HG03139 (cell line): ENCODE results near the gene TMEM54.
"Not testable (repeated sequence)": the region's sequence is repeated elsewhere in the genome, so short reads cannot be mapped to it uniquely, and the experiment has no call there.

Source experiments
- ATAC-seq: cut with Tn5 transposase; IDR thresholded peaks from one replicate; pipeline ENCODE4 v1.9.1; 2021; ENCODE audit not compliant: unreplicated experiment

The TMEM54 gene

DNA sequence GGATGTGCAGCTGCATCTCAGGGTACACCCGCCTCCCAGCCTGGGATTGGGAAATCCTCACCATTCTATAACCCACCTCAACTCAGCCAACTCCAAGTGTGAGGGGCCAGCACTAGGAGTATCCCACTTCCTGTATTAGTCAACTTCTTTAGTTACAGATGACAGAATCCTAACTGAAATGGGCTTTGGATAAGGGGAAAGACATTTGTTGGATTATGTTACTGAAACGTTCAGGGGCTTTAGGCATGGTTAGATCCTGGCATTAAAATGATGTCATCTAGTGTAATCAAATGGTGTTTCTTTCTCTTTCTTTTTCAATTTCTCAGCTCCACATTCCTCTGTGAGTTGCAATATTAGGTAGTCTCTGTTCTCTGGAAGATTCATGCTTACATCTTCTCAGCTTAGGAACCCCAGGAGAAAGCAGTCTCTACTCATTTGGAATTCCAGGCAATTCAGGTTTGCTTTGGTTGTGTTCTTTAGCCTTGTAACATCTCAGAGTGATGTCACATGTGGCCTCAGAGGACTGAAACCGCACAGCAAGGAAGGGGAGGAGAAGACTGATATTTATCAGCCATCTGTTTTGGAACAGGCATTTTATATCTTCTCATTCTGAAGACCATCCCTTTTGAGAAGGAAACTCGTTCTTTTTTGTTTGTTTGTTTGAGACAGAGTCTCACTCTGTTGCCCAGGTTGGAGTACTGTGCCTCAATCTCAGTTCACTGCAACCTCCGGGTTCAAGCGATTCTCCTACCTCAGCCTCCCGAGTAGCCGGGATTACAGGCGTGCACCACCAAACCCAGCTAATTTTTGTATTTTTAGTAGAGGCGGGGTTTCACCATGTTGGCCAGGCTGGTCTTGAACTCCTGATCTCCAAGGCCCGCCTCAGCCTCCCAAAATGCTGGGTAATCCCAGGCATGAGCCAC is 18.9 kb upstream of the TMEM54 start:
- ATAC-seq = no peak

DNA sequence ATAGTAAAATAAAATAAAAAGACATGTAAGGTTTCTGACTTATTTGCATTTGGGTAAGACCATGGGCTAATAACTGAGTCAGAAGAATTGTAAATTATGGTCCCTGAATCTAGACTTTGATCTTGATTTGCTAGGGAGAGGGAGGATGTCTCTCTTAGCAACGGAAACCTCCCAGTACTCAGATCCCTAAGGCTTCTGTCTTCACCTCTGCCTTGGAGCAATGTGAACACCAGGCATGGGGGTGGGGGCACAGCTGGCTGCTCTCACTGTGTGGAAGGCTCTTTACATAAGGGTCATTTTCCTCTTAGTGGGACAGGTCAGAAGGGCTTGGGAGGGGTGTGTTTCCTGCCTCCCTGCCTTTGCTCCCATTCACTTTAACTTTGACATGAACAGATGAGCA is 17.0 kb upstream of the TMEM54 start:
- ATAC-seq = no peak

DNA sequence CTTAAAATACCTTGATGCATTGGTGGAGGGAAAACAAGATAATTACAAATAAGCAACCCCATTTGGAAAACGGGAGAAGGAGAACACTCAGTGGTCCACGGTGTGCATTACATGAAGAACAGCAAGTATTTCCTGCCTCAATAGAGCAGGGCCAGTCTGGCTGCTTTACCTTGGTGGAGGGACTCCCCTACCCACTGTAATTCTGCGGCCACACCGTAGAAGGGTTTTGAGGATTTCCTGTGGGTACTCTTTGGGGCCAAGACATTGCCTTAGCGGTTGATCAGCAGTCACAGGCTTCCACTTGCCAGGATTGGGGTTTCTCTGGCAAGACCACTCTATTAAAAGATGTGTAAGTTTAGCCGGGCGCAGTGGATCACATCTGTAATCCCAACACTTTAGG is 16.3 kb upstream of the TMEM54 start:
- ATAC-seq = no peak

DNA sequence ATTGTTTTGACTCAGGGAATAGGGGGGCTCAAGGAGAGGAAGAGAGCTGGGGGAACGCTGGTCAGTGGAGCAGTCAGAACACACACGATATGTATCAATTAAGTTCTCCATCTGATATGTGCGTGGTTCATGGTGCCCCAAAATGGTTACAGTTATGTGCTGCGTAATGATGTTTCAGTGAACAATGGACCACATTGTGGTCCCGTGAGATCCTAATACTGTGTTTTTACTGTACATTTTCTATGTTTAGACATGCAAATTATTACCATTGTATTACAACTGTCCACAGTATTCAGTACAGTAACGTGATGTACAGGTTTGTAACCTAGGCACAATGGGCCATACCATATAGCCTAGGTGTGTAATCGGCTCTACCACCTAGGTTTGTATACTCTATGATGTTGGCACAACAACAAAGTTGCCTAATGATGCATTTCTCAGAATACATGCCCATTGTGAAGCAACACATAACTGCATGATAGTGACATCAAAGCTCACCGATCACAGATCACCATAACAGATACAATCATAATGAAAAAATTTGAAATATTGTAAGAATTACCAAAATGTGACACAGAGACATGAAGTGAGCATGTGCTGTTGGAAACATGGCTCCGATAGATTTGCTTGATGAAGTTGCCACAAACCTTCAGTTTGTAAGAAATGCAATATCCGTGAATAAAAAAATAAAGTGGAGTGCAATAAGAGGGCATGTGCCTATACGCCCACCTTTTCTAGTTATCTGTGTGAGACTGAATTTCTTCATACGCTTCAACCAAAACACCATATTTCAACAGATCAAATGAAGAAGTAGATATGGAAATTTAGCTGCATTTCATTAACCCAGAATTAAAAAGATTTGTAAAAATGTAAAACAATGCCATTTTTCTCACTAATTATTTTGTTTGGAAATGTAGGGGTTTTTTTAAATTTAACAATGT is 14.8 kb upstream of the TMEM54 start:
- ATAC-seq = no peak

DNA sequence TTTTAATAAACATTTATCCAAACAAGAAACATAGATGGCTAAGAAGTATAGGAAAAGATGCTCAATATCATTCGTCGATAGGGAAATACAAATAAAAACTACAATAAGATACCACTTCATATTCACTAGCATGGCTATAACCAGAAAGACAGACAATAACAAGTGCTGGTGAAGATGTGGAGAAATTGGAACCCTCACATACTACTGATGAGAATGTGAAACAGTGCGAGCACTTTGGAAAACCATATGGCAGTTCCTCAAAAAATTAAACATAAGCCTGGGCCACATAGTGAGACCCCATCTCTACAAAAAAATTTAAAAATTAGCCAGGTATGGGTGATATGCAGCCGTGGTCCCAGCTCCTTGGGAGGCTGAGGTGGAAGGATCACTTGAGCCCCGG is 9.1 kb upstream of the TMEM54 start:
- no peak for ATAC-seq

DNA sequence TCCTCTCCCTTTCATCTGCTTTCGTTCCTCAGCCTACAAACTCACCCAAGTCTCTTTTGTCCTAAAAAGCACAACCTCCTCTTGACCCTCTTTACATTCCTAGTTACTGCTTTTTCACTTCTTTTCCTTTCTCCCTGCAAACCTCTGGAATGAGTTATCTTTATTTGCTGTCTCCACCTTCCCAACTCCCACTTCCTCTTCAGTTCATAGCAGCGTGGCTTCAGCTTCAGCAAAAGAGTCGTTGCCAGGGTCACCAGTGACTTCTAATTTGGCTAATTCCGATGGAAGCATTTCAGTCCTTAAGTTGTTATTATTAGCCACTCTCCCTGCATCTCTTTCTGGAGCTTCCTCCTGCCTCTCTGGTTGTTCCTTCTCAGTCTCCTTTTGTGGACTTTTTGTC is 6.2 kb upstream of the TMEM54 start:
- no peak for ATAC-seq

DNA sequence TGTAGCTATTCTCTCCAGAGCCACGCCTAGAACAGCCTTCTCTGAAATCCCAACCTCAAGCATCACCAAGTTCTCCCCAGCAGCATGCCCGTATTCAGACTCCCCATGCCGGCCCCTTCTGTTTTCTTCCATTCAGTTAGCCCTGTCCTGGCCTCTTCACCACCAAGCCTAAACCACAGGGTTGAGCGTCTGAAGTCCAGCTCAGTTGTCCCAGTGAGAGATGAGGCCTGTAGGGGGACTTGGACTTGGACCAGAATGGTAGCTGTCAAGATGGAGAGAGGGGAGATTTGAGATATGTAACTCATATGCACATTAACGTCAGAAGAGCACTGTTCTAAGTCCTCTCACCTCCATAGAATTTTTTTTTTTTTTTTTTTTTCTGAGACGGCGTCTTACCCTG is 5.5 kb upstream of the TMEM54 start:
- no peak for ATAC-seq

DNA sequence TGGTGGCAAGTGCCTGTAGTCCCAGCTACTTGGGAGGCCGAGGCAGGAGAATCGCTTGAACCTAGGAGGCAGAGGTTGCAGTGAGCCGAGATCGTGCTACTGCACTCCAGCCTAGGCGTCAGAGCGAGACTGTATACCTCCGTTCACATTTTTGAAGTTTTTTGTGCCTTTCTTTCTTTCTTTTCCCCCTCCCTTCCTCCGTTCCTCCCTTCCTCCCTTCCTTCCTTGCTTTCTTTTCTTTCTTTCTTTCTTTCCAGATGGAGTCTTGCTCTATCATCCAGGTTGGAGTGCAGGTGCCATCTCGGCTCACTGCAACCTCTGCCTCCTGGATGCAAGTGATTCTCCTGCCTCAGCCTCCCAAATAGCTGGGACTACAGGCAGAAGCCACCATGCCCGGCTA is 4.4 kb upstream of the TMEM54 start:
- ATAC-seq = not testable (repeated sequence)

DNA sequence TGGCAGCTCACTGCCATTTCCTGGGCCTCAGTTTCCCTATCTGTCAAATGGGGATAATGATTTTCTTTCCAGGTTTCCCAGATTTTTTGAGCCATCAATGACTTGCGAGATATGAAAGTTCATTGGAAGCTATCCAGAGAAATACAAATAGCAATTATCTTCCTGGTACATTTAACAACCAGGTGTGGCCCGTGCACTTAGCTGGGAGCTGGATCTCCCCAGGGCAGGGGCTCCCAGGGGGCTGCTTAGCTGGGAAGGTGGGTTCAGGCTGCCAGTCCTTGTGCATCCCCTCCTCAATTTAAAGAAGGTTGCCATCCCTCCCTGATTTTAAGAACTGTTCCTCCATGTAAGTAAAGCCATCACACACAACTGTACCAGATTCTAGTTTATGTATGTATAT is 3.6 kb upstream of the TMEM54 start:
- ATAC-seq = no peak

DNA sequence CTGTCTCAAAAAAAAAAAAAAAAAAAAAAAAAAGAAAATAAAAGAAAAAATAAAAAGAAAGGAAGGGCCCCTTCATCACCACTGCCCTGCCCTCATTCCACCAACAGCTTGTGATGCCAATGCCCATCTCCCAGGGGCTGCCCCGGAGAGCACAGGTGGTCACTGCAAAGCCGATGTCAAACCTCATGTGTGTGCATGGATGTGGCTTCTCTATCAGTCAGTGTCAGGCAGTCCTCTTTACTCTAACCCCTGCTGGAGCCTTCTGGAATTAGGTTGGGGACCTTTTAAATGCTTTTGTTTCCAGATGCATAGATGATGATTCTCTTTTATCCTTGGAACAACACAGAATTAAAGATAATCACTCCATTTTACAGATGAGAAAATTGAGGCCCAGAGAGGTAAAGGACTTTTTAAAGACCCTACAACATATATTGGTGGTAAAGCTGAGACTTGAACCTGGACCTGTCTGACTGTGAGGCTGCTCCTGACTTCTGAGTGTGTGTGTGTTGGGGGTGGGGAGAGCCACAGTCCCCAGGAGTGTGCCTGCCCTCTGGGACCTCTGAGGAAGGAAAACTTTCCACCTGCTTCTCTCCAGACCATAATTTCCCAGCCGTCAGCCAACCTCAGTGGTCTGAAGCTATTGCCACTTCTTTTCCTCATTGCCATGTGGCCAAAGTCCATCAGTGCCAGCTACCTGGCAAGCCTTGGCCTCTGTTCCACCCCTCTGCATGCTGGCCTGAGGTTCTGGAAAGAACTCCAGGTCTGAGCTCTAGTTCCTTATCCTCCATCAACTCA is 3.0 kb upstream of the TMEM54 start:
- ATAC-seq = no peak

DNA sequence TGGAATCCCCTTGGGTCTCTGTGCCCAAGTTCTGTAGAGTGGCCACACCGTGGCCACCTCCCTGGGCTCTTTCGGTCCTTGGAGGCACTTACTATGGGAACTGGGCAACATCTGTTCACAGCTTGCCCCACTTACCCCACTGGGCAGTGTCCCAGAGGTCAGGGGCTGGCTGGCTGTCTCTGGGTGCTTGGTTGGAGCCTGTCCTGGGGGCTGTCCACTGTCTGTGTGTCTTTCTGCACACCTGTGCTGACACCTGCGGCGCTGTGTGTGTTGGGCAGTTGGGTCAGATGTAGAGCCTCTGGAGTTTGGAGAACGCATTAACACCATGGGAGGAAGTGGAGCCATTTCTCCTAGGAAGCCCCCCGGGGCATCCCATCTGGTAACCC is 1.3 kb upstream of the TMEM54 start:
- no peak for ATAC-seq

DNA sequence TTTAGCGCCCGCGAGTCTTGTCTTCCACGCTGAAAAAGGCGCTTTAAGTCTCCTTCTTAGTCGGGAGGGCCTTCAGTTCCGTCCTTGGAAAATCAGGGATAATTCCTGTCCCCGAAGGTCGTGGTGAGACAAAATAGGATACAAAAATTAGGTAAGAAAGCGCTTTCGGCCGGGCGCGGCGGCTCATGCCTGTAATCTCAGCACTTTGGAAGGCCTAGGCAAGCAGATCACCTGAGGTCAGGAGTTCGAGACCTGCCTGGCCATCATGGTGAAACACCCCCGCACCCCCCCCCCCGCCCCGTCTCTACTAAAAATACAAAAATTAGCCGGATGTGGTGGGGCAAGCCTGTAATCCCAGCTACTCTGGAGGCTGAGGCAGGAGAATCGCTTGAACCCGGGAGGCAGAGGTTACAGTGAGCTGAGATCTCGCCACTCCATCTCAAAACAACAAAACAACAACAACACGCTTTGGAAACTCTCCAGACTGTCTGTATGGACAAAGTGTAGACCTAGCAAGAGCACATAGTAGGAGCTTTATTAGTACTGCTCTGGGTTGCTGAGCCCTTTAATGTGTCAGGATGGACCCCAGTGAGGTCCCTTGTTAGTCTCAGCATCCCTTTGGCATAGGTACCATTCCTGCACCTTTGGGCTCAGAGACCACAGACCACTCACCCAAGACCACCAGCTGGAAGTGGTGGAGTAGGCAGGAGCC is 790 bp upstream of the TMEM54 start:
- ATAC-seq = no peak

DNA sequence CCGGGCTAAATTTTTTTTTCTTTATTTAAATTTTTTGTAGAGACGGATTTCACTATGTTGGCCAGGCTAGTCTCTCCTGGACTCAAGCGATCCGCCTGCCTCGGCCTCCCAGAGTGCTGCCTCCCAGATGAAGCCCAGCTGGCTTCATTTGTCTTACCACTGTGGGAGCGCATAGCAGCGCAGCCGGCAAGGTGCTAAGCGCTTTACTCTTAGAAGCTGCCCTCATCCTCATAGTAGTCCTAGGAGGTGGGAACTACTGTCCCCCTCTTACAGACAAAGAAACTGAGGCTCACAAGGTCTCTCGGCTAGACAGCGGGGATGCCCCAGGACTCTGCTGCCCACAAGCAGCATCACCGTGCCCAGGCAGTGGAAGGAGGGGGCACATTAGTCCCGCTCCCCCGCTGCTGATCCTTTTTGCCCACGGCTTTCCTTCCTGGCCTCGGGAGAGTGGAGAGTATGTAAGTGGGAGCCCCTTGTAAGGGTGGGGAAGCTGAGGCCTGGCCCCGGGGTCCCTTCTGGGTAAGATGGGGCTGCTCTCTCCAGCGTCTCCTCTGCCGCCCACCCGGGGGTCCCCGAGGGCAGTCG is 726 bp downstream of the TMEM54 start:
- no peak for ATAC-seq

DNA sequence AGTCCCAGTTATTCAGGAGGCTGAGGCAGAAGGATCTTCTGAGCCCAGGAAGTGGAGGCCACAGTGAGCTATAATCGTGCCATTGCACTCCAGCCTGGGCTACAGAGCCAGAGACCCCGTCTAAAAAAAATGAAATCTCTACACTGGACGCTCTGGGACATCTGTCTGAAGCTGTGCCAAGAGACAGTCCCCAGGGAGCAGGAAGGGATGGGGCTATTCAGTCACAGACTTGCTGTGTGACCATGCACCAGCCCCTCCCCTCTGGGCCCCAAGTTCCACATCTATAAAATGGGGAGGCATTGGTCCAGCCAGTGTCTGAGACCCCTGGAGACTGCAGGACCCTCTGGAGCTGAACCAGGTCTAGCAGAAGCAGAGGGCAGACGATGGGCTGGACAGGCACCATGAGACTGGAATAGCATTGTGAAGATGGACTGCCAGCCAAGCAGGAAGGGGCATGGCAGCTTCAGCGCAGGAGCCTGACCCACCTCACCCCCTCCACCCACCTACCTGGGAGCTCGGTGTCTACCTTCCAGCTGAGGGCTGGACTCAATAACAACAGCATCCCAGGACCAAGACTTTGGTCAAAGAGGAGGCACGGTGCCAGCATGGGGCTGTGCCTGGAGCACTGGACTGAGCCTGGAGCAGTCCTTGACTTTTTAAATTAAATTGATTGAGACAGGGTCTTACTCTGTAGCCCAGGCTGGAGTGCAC is 1.4 kb downstream of the TMEM54 start:
- ATAC-seq = no peak

DNA sequence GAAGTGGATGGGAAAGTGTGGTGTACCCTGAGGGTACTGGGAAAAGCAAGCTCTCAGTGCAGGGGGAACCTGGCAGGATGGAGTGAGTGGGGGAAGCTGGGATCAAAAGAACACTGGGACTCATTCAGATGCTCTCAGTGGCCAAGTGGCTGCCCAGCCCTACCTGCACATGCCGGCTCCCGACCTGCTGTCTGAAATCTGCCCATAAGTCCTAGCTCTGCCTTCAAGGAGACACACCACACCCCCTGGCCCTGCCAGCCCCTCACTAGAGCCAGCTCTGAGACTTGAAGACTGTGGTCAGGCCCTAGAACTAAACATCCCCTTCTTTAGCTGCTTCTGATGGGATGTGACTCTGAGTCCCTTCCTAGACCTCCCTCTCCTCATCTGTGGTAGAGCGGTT is 2.2 kb downstream of the TMEM54 start:
- ATAC-seq = no peak

DNA sequence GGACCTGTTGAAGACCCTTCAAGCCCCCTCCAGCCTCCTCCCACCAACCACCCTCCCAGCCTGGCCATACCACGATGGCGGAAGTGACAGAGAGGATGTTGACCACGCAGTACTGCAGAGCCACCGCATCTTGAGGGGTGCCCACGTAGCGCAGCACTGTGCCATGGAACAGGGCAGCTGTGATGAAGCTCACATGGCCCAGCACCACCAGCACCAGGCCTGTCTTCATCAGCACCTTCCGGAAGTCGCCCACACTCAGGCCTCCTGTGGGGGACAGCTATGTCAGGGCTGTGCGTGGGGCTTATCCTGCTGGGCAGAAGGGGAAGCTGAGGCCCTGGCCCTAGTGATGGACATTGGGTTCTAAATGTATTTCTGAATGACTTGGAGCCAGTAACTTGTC is 3.1 kb downstream of the TMEM54 start:
- no peak for ATAC-seq

DNA sequence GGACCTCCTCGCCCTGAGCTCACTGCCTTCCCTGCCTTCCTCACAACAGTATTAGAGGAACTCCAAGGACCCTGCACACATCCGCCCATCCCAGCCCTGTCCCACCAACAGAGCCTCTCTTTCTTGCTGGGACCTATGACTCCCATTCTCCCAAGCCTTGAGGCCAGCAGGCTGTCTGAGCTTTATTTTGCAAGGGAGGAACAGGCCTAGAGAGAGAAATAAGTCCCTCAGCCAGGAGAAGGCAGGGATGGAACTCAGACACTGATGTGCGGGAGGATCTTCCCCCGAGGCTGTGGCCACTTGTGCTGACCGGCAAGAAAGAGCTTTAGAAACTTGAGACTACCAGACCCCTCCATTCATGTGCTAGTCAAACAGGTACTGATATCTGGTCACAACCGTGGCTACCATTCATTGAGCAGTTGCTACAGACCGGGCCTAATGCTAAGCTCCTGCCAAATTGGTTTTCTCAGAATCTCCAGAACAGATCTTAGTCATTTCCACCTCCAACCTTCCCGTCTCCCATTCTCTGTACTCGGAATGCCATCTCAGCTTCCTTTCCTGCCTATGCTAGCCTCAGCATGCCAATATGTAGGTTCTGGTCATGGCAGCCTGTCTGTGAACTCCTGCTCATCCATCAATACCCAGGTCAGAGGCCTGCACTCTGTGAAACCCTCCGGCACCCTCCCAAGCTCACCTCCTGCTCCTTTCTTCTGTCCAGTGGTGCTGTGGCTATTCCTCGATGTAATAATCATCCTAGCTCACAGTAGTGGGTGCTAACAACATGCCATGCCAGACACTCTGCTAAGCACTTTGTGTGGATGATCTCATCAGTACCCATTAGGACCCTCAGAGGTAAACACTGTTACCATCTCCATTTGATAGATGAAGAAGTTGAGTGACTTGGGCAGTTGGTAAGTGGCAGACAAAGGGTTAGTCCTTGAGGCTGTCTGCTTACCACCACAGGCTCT is 3.8 kb downstream of the TMEM54 start:
- no peak for ATAC-seq

DNA sequence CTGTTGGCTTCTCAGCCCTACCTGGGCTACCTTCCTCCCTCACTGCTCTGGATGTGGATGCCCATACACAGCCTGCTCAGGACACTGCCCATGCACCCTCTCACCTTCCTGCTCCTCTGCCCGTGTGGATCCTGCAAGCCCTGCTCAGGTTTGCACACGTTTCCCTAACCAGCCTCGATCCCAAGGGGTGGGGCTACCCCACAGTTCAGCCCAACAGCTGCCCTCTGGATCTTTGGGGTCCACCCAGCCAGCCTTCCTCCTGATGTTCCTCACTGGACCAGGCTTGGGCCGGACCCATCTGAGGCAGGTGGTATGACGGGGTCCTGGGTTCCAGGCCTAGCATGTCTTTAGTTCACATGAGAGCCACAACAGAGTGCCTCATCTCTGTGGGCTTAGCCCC is 4.7 kb downstream of the TMEM54 start:
- no peak for ATAC-seq
